IMR-90 (cell line): ENCODE results near the gene FAM217A. TPM values are rescaled to one million over a fixed set of nuclear protein-coding genes. Genes with fewer than 3 reads are reported as not detected.
A peak's percentile ranks its signal among the peaks of the same experiment; 100 is the strongest.

Source experiments
- ATAC-seq: fragments of 200-7000 bp; cut with Tn5 transposase; 2 replicates; pipeline ENCODE4 v1.9.1; 2020; ENCODE audit warnings: low read depth, mild to moderate bottlenecking, moderate library complexity
- BruUV-seq: library from RNA; stranded (reverse); fragments of 400-500 nt; replicated peaks from 2 replicates; lab custom pipeline; 2021; lab: Mats Ljungman, UMichigan
- CTCF ChIA-PET: fragments of 300-600 bp; formaldehyde crosslinking; extraction: SDS; loops from one replicate; lab custom pipeline; 2021; ENCODE audit warnings: antibody characterized with exemption; lab: Yijun Ruan, JAX
- POLR2A ChIA-PET: fragments of 300-600 bp; sonication (Branson Sonifier 250); formaldehyde crosslinking; loops from one replicate; lab custom pipeline; 2022; ENCODE audit warnings: antibody characterized with exemption; ENCODE audit not compliant: unreplicated experiment; lab: Charles Lee
- DNase-seq: peaks from one replicate; pipeline ENCODE4 v3.0.0; 2013
- H2AFZ ChIP-seq: replicated peaks from 2 replicates; pipeline ENCODE3; 2013; ENCODE audit warnings: low read length, mild to moderate bottlenecking; ENCODE audit not compliant: poor library complexity
- H2AK5ac ChIP-seq: 2 replicates; pipeline ENCODE4 v1.6.1; 2013; ENCODE audit warnings: low read depth, low read length, inconsistent platforms
- H2AK9ac ChIP-seq: replicated peaks from 2 replicates; pipeline ENCODE3; 2013; ENCODE audit warnings: mild to moderate bottlenecking, low read depth, low read length, moderate library complexity; ENCODE audit not compliant: poor library complexity
- H2BK120ac ChIP-seq: 2 replicates; pipeline ENCODE4 v1.6.1; 2013; ENCODE audit warnings: low read depth, low read length, inconsistent platforms
- H2BK15ac ChIP-seq: 3 replicates; pipeline ENCODE4 v1.6.1; 2013; ENCODE audit warnings: low read depth, low read length, inconsistent platforms
- H2BK20ac ChIP-seq: 2 replicates; pipeline ENCODE4 v1.6.1; 2013; ENCODE audit warnings: low read depth, mild to moderate bottlenecking, inconsistent platforms, low read length, moderate library complexity
- H2BK5ac ChIP-seq: 2 replicates; pipeline ENCODE4 v1.6.1; 2013; ENCODE audit warnings: mild to moderate bottlenecking, low read depth, low read length, inconsistent platforms; ENCODE audit not compliant: poor library complexity, severe bottlenecking
- H3K14ac ChIP-seq: replicated peaks from 2 replicates; pipeline ENCODE4 v1.6.1; 2013; ENCODE audit warnings: low read depth, low read length, inconsistent platforms
- H3K18ac ChIP-seq: 2 replicates; pipeline ENCODE4 v1.6.1; 2013; ENCODE audit warnings: low read depth, low read length, control low read depth
- H3K23ac ChIP-seq: 2 replicates; pipeline ENCODE4 v1.6.1; 2013; ENCODE audit warnings: low read depth, low read length, inconsistent platforms
- H3K27ac ChIP-seq: 2 replicates; pipeline ENCODE4 v1.5.1; 2013; ENCODE audit warnings: mild to moderate bottlenecking, control low read depth, low read length; ENCODE audit not compliant: insufficient read depth
- H3K27me3 ChIP-seq: 2 replicates; pipeline ENCODE4 v1.6.1; 2013; ENCODE audit warnings: low read length; ENCODE audit not compliant: control insufficient read depth, insufficient read depth
- H3K36me3 ChIP-seq: 2 replicates; pipeline ENCODE4 v1.6.1; 2013; ENCODE audit warnings: low read length, mixed read lengths; ENCODE audit not compliant: control insufficient read depth, insufficient read depth
- H3K4ac ChIP-seq: 2 replicates; pipeline ENCODE4 v1.6.1; 2013; ENCODE audit warnings: low read depth, low read length, inconsistent platforms
- H3K4me1 ChIP-seq: 2 replicates; pipeline ENCODE4 v1.6.1; 2013; ENCODE audit warnings: low read length, mixed read lengths; ENCODE audit not compliant: control insufficient read depth, insufficient read depth
- H3K4me2 ChIP-seq: 2 replicates; pipeline ENCODE4 v1.6.1; 2013; ENCODE audit warnings: low read depth, mild to moderate bottlenecking, control low read depth, low read length, moderate library complexity
- H3K4me3 ChIP-seq: 2 replicates; pipeline ENCODE4 v1.5.1; 2013; ENCODE audit warnings: low read depth, mild to moderate bottlenecking, control low read depth, low read length, moderate library complexity; ENCODE audit not compliant: insufficient read depth
- H3K56ac ChIP-seq: 2 replicates; pipeline ENCODE4 v1.6.1; 2013; ENCODE audit warnings: low read length, inconsistent platforms; ENCODE audit not compliant: insufficient read depth; ENCODE audit errors: extremely low read depth
- H3K79me1 ChIP-seq, 2 experiments: 2 replicates each; pipeline ENCODE4 v1.6.1; 2013; ENCODE audit warnings: low read length in 2 of 2, inconsistent platforms in 1 of 2, low read depth in 1 of 2
- H3K9ac ChIP-seq: 2 replicates; pipeline ENCODE4 v1.6.1; 2013; ENCODE audit warnings: low read depth, low read length, control low read depth
- H3K9me1 ChIP-seq: 2 replicates; pipeline ENCODE4 v1.6.1; 2013; ENCODE audit warnings: low read length, inconsistent platforms; ENCODE audit not compliant: insufficient read depth
- H3K9me3 ChIP-seq: 2 replicates; pipeline ENCODE4 v1.6.1; 2013; ENCODE audit warnings: low read length; ENCODE audit not compliant: control insufficient read depth, insufficient read depth
- H4K20me1 ChIP-seq: 2 replicates; pipeline ENCODE4 v1.6.1; 2013; ENCODE audit warnings: low read length, inconsistent platforms; ENCODE audit not compliant: insufficient read depth
- H4K5ac ChIP-seq: 2 replicates; pipeline ENCODE4 v1.6.1; 2013; ENCODE audit warnings: mild to moderate bottlenecking, low read depth, low read length, control low read depth
- H4K8ac ChIP-seq, 2 experiments: 2 replicates each; pipeline ENCODE4 v1.6.1; 2013; ENCODE audit warnings: low read depth in 2 of 2, low read length in 2 of 2, control low read depth in 1 of 2, inconsistent platforms in 1 of 2
- H4K91ac ChIP-seq: 2 replicates; pipeline ENCODE4 v1.6.1; 2013; ENCODE audit warnings: low read depth, low read length, inconsistent platforms; ENCODE audit not compliant: insufficient read depth
- BHLHE40 ChIP-seq: fragments of 150-350 bp; IDR thresholded peaks from 2 replicates; pipeline ENCODE4 v1.6.1; 2016; ENCODE audit warnings: mild to moderate bottlenecking, low read depth, low read length
- CEBPB ChIP-seq: IDR thresholded peaks from 2 replicates; pipeline ENCODE4 v1.6.1; 2012; ENCODE audit warnings: low read depth, low read length, improper control_type of control experiment
- CTCF ChIP-seq: conservative IDR thresholded peaks from 2 replicates; pipeline ENCODE4 v1.5.1; 2012; ENCODE audit warnings: mild to moderate bottlenecking, low read depth, low read length, improper control_type of control experiment
- ELK1 ChIP-seq: fragments of 150-350 bp; IDR thresholded peaks from 2 replicates; pipeline ENCODE4 v1.6.1; 2016; ENCODE audit warnings: low read depth, mild to moderate bottlenecking, low read length, moderate library complexity, borderline replicate concordance
- FOS ChIP-seq: fragments of 150-350 bp; IDR thresholded peaks from 2 replicates; pipeline ENCODE4 v1.6.1; 2016; ENCODE audit warnings: low read depth, low read length
- MAZ ChIP-seq: IDR thresholded peaks from 2 replicates; pipeline ENCODE4 v1.6.1; 2012; ENCODE audit warnings: low read depth, mild to moderate bottlenecking, low read length, improper control_type of control experiment, moderate library complexity, borderline replicate concordance
- MXI1 ChIP-seq: IDR thresholded peaks from 2 replicates; pipeline ENCODE4 v1.6.1; 2012; ENCODE audit warnings: low read depth, mild to moderate bottlenecking, low read length, moderate library complexity, borderline replicate concordance
- NFE2L2 ChIP-seq: fragments of 150-350 bp; IDR thresholded peaks from 2 replicates; pipeline ENCODE4 v1.6.1; 2016; ENCODE audit warnings: low read depth, mild to moderate bottlenecking, low read length
- RAD21 ChIP-seq: IDR thresholded peaks from 2 replicates; pipeline ENCODE4 v1.6.1; 2012; ENCODE audit warnings: low read length, improper control_type of control experiment
- RCOR1 ChIP-seq: IDR thresholded peaks from 2 replicates; pipeline ENCODE4 v1.6.1; 2012; ENCODE audit warnings: mild to moderate bottlenecking, low read length, improper control_type of control experiment; ENCODE audit not compliant: insufficient replicate concordance
- WGBS, 2 experiments: methylation state at CpG; one replicate each; pipeline versions ENCODE4 v1.1.5 to v1.1.7; 2013; ENCODE audit warnings: missing lambda C conversion rate in 2 of 2; ENCODE audit not compliant: insufficient read length in 1 of 2; ENCODE audit errors: extremely low coverage in 2 of 2; 5-methylcytosine and 5-hydroxymethylcytosine counted together
- dilution Hi-C: fragments of 300-500 bp; cut with HindIII; formaldehyde crosslinking; loops from one replicate; pipeline ENCODE4 v1.14.3; 2018; ENCODE audit warnings: low sequenced_read_pairs; ENCODE audit not compliant: unreplicated experiment
- in situ Hi-C: fragments of 300-500 bp; cut with MboI; formaldehyde crosslinking; loops from 3 replicates; pipeline ENCODE4 v1.14.3; 2019; ENCODE audit warnings: low sequenced_read_pairs, inconsistent platforms, mixed read lengths
- intact Hi-C: fragments of 100-400 bp; cut with micrococcal nuclease; formaldehyde crosslinking; loops from 2 replicates; pipeline ENCODE4 v1.10.0; 2022
- polyA plus RNA-seq, 3 experiments: library from polyadenylated mRNA; depleted of rRNA; stranded (reverse); fragments of >200 nt; gene quantifications; 2 replicates each; pipeline ENCODE4 v1.2.3, GENCODE V29; 2012; ENCODE audit warnings: low replicate concordance in 1 of 3
- total RNA-seq: library from RNA; depleted of rRNA; stranded (reverse); fragments of >200 nt; gene quantifications from 2 replicates; pipeline ENCODE4 v1.2.3, GENCODE V29; 2012
- TF ChIP-seq, protein P1 (sequence below): fragments of 150-350 bp; IDR thresholded peaks from 2 replicates; pipeline ENCODE4 v1.6.1; 2017; ENCODE audit warnings: mild to moderate bottlenecking, antibody characterized with exemption, low read length, low read depth

FAM217A gene
- total and polyA plus RNA-seq, 2 of the 4 experiments (the other 2 are of a cell fraction), result not detected

GRCh38 chr6:4125933-4126864 is 47.3 kb upstream of the FAM217A start:
- Histone ChIP-seq H4K5ac (peak overlapping the region; percentile 9; the same call in 1 of the 2 replicates), H3K4me3 (no peak overlapping the region), H3K27me3 (no peaks in the 10 kb centered on the region), H4K91ac (peak overlapping the region; percentile 27; the same call in 1 of the 2 replicates), H2BK20ac (peak overlapping the region; percentile 78; the same call in 1 of the 2 replicates), H3K9me3 (no peaks in the 10 kb centered on the region), H3K14ac (peak overlapping the region; percentile 44), H3K4me1 (peaks cover 13% of the 10 kb centered on the region), H4K8ac (peak overlapping the region in 1 of 2 experiments; percentile 4; a peak in 2 of 4 replicates), H4K20me1 (no peaks in the 10 kb centered on the region; the same call in 1 of the 2 replicates), H3K9me1 (peaks cover 7% of the 10 kb centered on the region), H3K23ac (peak overlapping the region; percentile 36), H3K4me2 (peak overlapping the region; percentile 68; the same call in 1 of the 2 replicates), H2BK15ac (peak overlapping the region; percentile 27; the same call in 2 of the 3 replicates), H2AK9ac (no peak overlapping the region), H3K9ac (no peak overlapping the region), H2AFZ (no peak overlapping the region), H3K36me3 (peaks cover 32% of the 10 kb centered on the region), H3K4ac (peak overlapping the region; percentile 47; the same call in 1 of the 2 replicates), H2BK5ac (peak overlapping the region; percentile 76), H3K56ac (peak overlapping the region; percentile 34; the same call in 1 of the 2 replicates), H3K27ac (peak overlapping the region; percentile 25; the same call in 1 of the 2 replicates), H3K79me1 (peaks cover 12 to 26% of the 10 kb centered on the region in 2 experiments; a peak in 3 of 4 replicates), H2BK120ac (peak overlapping the region; percentile 59), H2AK5ac (peak overlapping the region; percentile 45), H3K18ac (peak overlapping the region; percentile 24; the same call in 1 of the 2 replicates)
- BruUV-seq, result no TSS peak
- intact Hi-C loops, result loop anchor here (1.0 kb wide), 1 partner anchor 84 kb away; no protein-coding TSS in a partner anchor
- CTCF ChIA-PET, result interaction anchor here (1.1 to 2.4 kb wide), 2 partner anchors 11 to 84 kb away, joined by 3 to 9 read pairs; no protein-coding TSS in a partner anchor
- DNase-seq (peak; percentile 90), ATAC-seq (peak; percentile 98)
- dilution Hi-C loops, result no loop called here
- 61% methylated on average over 3 of the region's 8 CpGs; no CpG with 5 or more reads in 1 of the 2 experiments for WGBS, 2 experiments
- POLR2A ChIA-PET, result no interaction called here
- in situ Hi-C loops, result no loop called here
- TF ChIP-seq, protein P1, sequence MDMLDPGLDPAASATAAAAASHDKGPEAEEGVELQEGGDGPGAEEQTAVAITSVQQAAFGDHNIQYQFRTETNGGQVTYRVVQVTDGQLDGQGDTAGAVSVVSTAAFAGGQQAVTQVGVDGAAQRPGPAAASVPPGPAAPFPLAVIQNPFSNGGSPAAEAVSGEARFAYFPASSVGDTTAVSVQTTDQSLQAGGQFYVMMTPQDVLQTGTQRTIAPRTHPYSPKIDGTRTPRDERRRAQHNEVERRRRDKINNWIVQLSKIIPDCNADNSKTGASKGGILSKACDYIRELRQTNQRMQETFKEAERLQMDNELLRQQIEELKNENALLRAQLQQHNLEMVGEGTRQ, result no peak
- no peak for TF ChIP-seq MAZ
- TF ChIP-seq MXI1, result no peak
- TF ChIP-seq RCOR1, result no peak
- TF ChIP-seq RAD21, result peak; percentile 47
- no peak for TF ChIP-seq BHLHE40
- TF ChIP-seq CTCF, result peak; percentile 58
- TF ChIP-seq NFE2L2, result no peak
- peak; percentile 42; the same call in 1 of the 2 replicates for TF ChIP-seq FOS
- TF ChIP-seq ELK1, result no peak
- TF ChIP-seq CEBPB, result peak; percentile 75
